Astrocyte (in vitro differentiated cells and primary cell): ENCODE data around the gene FGF19. TPM values are rescaled to one million over a fixed set of nuclear protein-coding genes. Genes with fewer than 3 reads are reported as not detected.

ENCODE experiments used
- DNase-seq: peaks from one replicate; pipeline ENCODE4 v3.0.0-alpha.2; 2010; ENCODE audit warnings: low read depth
- FAIRE-seq: peaks from 2 replicates; lab custom pipeline; 2011; peaks lifted over from hg19 to GRCh38; lab: Jason Lieb, UNC
- H2AFZ ChIP-seq: 2 replicates; pipeline ENCODE4 v1.6.0; 2012; ENCODE audit warnings: low read depth, low read length, inconsistent platforms
- H3K27ac ChIP-seq: 2 replicates; pipeline ENCODE4 v1.5.1; 2011; ENCODE audit warnings: low read depth, low read length, inconsistent platforms
- H3K27me3 ChIP-seq: 2 replicates; pipeline ENCODE4 v1.6.0; 2011; ENCODE audit warnings: low read length, inconsistent platforms; ENCODE audit not compliant: insufficient read depth
- H3K36me3 ChIP-seq: 2 replicates; pipeline ENCODE4 v1.5.1; 2011; ENCODE audit warnings: low read length, inconsistent platforms; ENCODE audit not compliant: insufficient read depth
- H3K4me1 ChIP-seq: 2 replicates; pipeline ENCODE4 v1.5.1; 2011; ENCODE audit warnings: low read length, inconsistent platforms; ENCODE audit not compliant: insufficient read depth
- H3K4me2 ChIP-seq: 2 replicates; pipeline ENCODE4 v1.6.0; 2012; ENCODE audit warnings: low read length, inconsistent platforms
- H3K4me3 ChIP-seq: 2 replicates; pipeline ENCODE4 v1.5.1; 2011; ENCODE audit warnings: low read depth, mild to moderate bottlenecking, low read length, inconsistent platforms; ENCODE audit not compliant: insufficient read depth
- H3K79me2 ChIP-seq: 2 replicates; pipeline ENCODE4 v1.6.0; 2012; ENCODE audit warnings: mild to moderate bottlenecking, low read length, inconsistent platforms; ENCODE audit not compliant: insufficient read depth
- H3K9ac ChIP-seq: 2 replicates; pipeline ENCODE4 v1.6.0; 2012; ENCODE audit warnings: mild to moderate bottlenecking, low read length, inconsistent platforms
- H3K9me3 ChIP-seq: 2 replicates; pipeline ENCODE4 v1.5.1; 2012; ENCODE audit warnings: low read depth, mild to moderate bottlenecking, low read length, inconsistent platforms; ENCODE audit not compliant: insufficient read depth
- H4K20me1 ChIP-seq: 2 replicates; pipeline ENCODE4 v1.6.0; 2012; ENCODE audit warnings: low read length, inconsistent platforms; ENCODE audit not compliant: insufficient read depth
- H3K27ac Mint-ChIP-seq: one replicate; pipeline ENCODE4 v1.8.0; 2021; ENCODE audit warnings: mild to moderate bottlenecking, mixed read lengths; ENCODE audit not compliant: unreplicated experiment
- H3K27me3 Mint-ChIP-seq: one replicate; pipeline ENCODE4 v1.8.0; 2021; ENCODE audit warnings: low read depth, mixed read lengths; ENCODE audit not compliant: unreplicated experiment
- H3K36me3 Mint-ChIP-seq: one replicate; pipeline ENCODE4 v1.8.0; 2021; ENCODE audit warnings: low read depth, mixed read lengths; ENCODE audit not compliant: unreplicated experiment
- H3K4me1 Mint-ChIP-seq: one replicate; pipeline ENCODE4 v1.8.0; 2021; ENCODE audit warnings: low read depth, mixed read lengths; ENCODE audit not compliant: unreplicated experiment
- H3K4me3 Mint-ChIP-seq: one replicate; pipeline ENCODE4 v1.8.0; 2021; ENCODE audit warnings: mild to moderate bottlenecking, moderate library complexity, mixed read lengths; ENCODE audit not compliant: unreplicated experiment
- H3K9me3 Mint-ChIP-seq: one replicate; pipeline ENCODE4 v1.8.0; 2021; ENCODE audit warnings: mild to moderate bottlenecking, mixed read lengths; ENCODE audit not compliant: unreplicated experiment
- EZH2 ChIP-seq: IDR thresholded peaks from 2 replicates; pipeline ENCODE4 v1.6.1; 2012; ENCODE audit warnings: mild to moderate bottlenecking, low read length, inconsistent platforms; ENCODE audit not compliant: insufficient read depth
- total RNA-seq: library from RNA; stranded (reverse); gene quantifications from 2 replicates; pipeline ENCODE4 v1.2.1, GENCODE V29; 2021
- TF ChIP-seq, protein P1 (sequence below): IDR thresholded peaks from 2 replicates; pipeline ENCODE4 v1.5.1; 2011; ENCODE audit warnings: low read depth, mild to moderate bottlenecking, inconsistent platforms, low read length, moderate library complexity; ENCODE audit not compliant: insufficient read depth

The FGF19 gene
- total RNA-seq, 1 donor from 2014 or later: not detected

DNA sequence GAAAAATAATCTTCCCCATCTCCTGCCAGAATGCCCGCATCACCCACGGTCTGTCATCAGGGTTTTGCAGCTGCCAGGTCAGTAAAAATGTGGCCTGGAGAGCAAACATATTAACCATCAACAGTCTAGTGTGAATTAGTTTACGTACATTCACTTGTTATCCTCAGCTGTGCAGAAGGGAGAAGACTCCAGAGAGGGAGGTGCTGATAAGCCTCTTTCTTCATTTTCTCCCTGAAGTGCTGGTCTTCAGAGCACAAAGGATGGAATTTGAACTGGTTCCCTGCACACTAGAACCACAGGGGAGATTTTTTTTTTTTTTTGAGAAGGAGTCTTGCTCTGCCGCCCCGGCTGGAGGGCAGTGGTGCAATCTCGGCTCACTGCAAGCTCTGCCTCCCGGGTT is 8.2 kb downstream of the FGF19 start:
- no peak overlapping the region for H3K4me3 ChIP-seq
- no peaks in the 10 kb centered on the region for H3K9me3 ChIP-seq
- peaks cover 17% of the 10 kb centered on the region for H3K27me3 ChIP-seq
- H4K20me1 ChIP-seq: no peaks in the 10 kb centered on the region
- H2AFZ ChIP-seq: no peak overlapping the region
- no peak for FAIRE-seq
- no peak overlapping the region for H3K4me2 ChIP-seq
- no peak for DNase-seq
- no peak overlapping the region for H3K9ac ChIP-seq
- no peaks in the 10 kb centered on the region for H3K79me2 ChIP-seq
- H3K27me3 Mint-ChIP-seq: peaks cover 40% of the 10 kb centered on the region
- TF ChIP-seq, protein P1, sequence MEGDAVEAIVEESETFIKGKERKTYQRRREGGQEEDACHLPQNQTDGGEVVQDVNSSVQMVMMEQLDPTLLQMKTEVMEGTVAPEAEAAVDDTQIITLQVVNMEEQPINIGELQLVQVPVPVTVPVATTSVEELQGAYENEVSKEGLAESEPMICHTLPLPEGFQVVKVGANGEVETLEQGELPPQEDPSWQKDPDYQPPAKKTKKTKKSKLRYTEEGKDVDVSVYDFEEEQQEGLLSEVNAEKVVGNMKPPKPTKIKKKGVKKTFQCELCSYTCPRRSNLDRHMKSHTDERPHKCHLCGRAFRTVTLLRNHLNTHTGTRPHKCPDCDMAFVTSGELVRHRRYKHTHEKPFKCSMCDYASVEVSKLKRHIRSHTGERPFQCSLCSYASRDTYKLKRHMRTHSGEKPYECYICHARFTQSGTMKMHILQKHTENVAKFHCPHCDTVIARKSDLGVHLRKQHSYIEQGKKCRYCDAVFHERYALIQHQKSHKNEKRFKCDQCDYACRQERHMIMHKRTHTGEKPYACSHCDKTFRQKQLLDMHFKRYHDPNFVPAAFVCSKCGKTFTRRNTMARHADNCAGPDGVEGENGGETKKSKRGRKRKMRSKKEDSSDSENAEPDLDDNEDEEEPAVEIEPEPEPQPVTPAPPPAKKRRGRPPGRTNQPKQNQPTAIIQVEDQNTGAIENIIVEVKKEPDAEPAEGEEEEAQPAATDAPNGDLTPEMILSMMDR: no peak
- TF ChIP-seq EZH2: no peak
- no peak overlapping the region for H3K27ac Mint-ChIP-seq
- H3K9me3 Mint-ChIP-seq: no peaks in the 10 kb centered on the region
- no peaks in the 10 kb centered on the region for H3K36me3 Mint-ChIP-seq
- H3K36me3 ChIP-seq: no peaks in the 10 kb centered on the region
- no peak overlapping the region for H3K27ac ChIP-seq
- H3K4me1 ChIP-seq: peaks cover under 1% of the 10 kb centered on the region
- H3K4me1 Mint-ChIP-seq: peaks cover 3% of the 10 kb centered on the region
- H3K4me3 Mint-ChIP-seq: no peak overlapping the region

DNA sequence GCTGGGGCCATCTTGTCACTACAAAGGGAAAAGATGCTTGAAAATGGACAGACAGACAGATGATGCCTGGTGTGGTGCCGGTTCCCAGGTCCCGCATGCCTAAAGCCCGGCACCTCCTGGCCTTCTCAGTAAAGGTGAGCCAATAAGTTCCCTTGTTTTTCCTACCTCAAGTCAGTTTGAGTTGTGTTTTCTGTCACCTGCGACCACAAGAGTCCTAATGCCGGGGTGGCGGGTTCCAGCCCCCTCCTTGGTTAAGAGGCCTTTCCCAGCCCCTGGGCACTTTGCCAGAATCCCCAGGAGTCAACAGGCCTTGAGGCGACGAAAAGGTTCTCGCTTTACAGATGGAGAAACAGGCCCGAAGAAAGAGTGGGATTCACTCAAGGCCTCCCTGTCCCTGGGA is 9.0 kb downstream of the FGF19 start:
- Histone ChIP-seq H3K4me2 (no peak overlapping the region), H4K20me1 (no peaks in the 10 kb centered on the region), H3K4me3 (no peak overlapping the region), H3K36me3 (no peaks in the 10 kb centered on the region), H3K4me1 (no peaks in the 10 kb centered on the region), H3K9me3 (no peaks in the 10 kb centered on the region), H3K27ac (no peak overlapping the region), H3K79me2 (no peaks in the 10 kb centered on the region), H2AFZ (no peak overlapping the region), H3K9ac (no peak overlapping the region), H3K27me3 (peaks cover 17% of the 10 kb centered on the region)
- no peak for FAIRE-seq
- Mint-ChIP-seq H3K36me3 (no peaks in the 10 kb centered on the region), H3K4me3 (no peak overlapping the region), H3K27me3 (peaks cover 40% of the 10 kb centered on the region), H3K27ac (no peak overlapping the region), H3K9me3 (no peaks in the 10 kb centered on the region), H3K4me1 (peaks cover 2% of the 10 kb centered on the region)
- DNase-seq: no peak
- TF ChIP-seq EZH2: no peak
- TF ChIP-seq, protein P1: no peak

DNA sequence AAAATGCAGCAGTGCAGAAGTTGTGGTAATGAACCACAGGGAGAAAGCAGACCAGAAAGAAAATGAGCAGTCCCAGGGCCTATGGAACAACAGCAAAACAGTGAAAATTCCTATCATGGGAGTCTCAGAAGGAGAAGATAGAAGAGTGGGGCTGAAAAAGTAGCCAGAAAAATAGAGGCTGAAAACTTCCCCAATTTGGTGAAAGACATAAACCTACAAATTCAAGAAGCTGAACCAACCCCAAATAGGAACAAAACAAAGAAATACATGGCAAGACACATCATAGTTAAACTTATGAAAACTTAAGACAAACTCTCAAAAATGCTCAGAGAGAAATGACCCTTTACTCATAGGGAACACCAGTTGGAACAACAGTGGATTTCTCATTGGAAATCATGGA is 11.4 kb downstream of the FGF19 start:
- H3K4me1 Mint-ChIP-seq: peaks cover 7% of the 10 kb centered on the region
- TF ChIP-seq EZH2: no peak
- TF ChIP-seq, protein P1: no peak
- no peaks in the 10 kb centered on the region for H3K36me3 Mint-ChIP-seq
- peaks cover 29% of the 10 kb centered on the region for H3K27me3 Mint-ChIP-seq
- FAIRE-seq (no peak), DNase-seq (no peak)
- no peak overlapping the region for H3K4me3 Mint-ChIP-seq
- no peaks in the 10 kb centered on the region for H3K9me3 Mint-ChIP-seq
- no peak overlapping the region for H3K27ac ChIP-seq
- no peaks in the 10 kb centered on the region for H3K9me3 ChIP-seq
- peak overlapping the region; percentile 0 for H3K27ac Mint-ChIP-seq
- H3K36me3 ChIP-seq: no peaks in the 10 kb centered on the region
- H2AFZ ChIP-seq: no peak overlapping the region
- H3K4me3 ChIP-seq: no peak overlapping the region
- no peaks in the 10 kb centered on the region for H3K79me2 ChIP-seq
- H3K9ac ChIP-seq: no peak overlapping the region
- H3K27me3 ChIP-seq: peaks cover 17% of the 10 kb centered on the region
- no peak overlapping the region for H3K4me2 ChIP-seq
- H4K20me1 ChIP-seq: no peaks in the 10 kb centered on the region
- no peaks in the 10 kb centered on the region for H3K4me1 ChIP-seq
